MCF 10A (cell line): ENCODE measurements around the gene CAMTA1. TPM values are rescaled to one million over a fixed set of nuclear protein-coding genes. Genes with fewer than 3 reads are reported as not detected.

Source experiments
- BruUV-seq: library from RNA; stranded (reverse); fragments of 400-500 nt; replicated peaks from 2 replicates; lab custom pipeline; 2021; lab: Mats Ljungman, UMichigan
- CTCF ChIA-PET: fragments of 300-600 bp; sonication (Branson Sonifier 250); formaldehyde crosslinking; extraction: SDS; loops from one replicate; lab custom pipeline; 2021; ENCODE audit warnings: antibody characterized with exemption, inconsistent platforms; lab: Yijun Ruan, JAX
- POLR2A ChIA-PET: fragments of 300-600, 350-650 bp; sonication (Branson Sonifier 250); formaldehyde crosslinking; extraction: SDS; loops from one replicate; lab custom pipeline; 2020; ENCODE audit warnings: antibody characterized with exemption, inconsistent platforms; lab: Yijun Ruan, JAX
- DNase-seq: peaks from one replicate; pipeline ENCODE4 v3.0.0-alpha.2; 2018; ENCODE audit not compliant: unreplicated experiment
- H3K27ac Mint-ChIP-seq: one replicate; pipeline ENCODE4 v1.8.0; 2022; ENCODE audit warnings: mild to moderate bottlenecking, low read depth, mixed read lengths; ENCODE audit not compliant: unreplicated experiment
- H3K27me3 Mint-ChIP-seq: one replicate; pipeline ENCODE4 v1.8.0; 2022; ENCODE audit warnings: mixed read lengths; ENCODE audit not compliant: insufficient read depth, unreplicated experiment
- H3K36me3 Mint-ChIP-seq: one replicate; pipeline ENCODE4 v1.8.0; 2022; ENCODE audit warnings: mild to moderate bottlenecking, moderate library complexity, mixed read lengths; ENCODE audit not compliant: insufficient read depth, unreplicated experiment
- H3K4me1 Mint-ChIP-seq: one replicate; pipeline ENCODE4 v1.8.0; 2022; ENCODE audit warnings: mixed read lengths; ENCODE audit not compliant: insufficient read depth, unreplicated experiment
- H3K4me3 Mint-ChIP-seq: one replicate; pipeline ENCODE4 v1.8.0; 2022; ENCODE audit warnings: mild to moderate bottlenecking, moderate library complexity, mixed read lengths; ENCODE audit not compliant: unreplicated experiment
- H3K9me3 Mint-ChIP-seq: one replicate; pipeline ENCODE4 v1.8.0; 2022; ENCODE audit warnings: mixed read lengths; ENCODE audit not compliant: unreplicated experiment
- intact Hi-C: fragments of 100-400 bp; cut with micrococcal nuclease; formaldehyde crosslinking; loops from 2 replicates; pipeline ENCODE4 v1.14.1; 2022
- total RNA-seq: library from RNA; stranded (reverse); gene quantifications from 2 replicates; pipeline ENCODE4 v1.2.3, GENCODE V29; 2022
- TF ChIP-seq, protein P1 (sequence below): fragments of 200-600 bp; IDR thresholded peaks from one replicate; pipeline ENCODE4 v1.8.0; 2022; ENCODE audit warnings: antibody characterized with exemption, mild to moderate bottlenecking; ENCODE audit not compliant: unreplicated experiment

CAMTA1 gene
- total RNA-seq, 1 experiment from 2014 or later, result 74.1 TPM

DNA sequence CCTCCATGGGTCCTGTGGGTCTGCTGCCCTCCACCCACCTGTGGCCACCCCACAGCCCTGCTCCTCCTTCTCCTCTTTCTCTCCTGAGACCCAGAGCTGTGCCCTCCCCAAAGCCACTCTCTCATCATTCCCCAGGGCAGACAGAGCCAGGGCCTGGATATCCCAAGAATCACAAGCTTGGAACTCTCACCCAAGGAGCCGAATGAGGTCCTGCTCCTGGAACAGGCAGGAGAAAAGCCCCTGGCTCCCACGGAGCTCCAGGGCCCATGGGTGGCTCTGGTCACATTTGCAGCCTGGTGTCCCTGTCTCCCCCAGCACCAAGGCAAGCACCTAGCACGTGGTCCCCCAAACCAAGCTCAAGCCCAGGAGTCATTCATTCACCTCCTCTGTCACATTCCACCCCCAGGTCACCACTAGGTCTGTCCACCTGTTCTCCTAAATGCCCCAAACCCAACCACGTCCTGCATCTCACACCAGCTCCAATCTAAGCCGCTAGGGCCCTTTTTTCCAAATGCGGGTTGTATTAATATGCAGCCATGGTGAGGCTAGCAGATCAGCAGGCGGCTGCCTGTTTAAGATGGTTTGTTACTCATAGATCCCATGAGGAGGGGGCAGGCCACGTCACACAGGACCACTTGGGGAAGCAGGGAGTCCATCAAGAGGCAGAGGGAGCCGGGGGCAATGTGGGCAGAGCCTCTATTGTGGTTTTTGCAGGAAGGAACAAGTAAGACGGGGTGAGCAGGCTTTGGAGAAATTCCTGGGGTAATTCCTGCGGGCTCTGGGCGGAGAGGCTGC lies 770.3 kb downstream of the CAMTA1 start:
- no peaks in the 10 kb centered on the region for H3K9me3 Mint-ChIP-seq
- H3K4me1 Mint-ChIP-seq, result peaks cover 4% of the 10 kb centered on the region
- TF ChIP-seq, protein P1, sequence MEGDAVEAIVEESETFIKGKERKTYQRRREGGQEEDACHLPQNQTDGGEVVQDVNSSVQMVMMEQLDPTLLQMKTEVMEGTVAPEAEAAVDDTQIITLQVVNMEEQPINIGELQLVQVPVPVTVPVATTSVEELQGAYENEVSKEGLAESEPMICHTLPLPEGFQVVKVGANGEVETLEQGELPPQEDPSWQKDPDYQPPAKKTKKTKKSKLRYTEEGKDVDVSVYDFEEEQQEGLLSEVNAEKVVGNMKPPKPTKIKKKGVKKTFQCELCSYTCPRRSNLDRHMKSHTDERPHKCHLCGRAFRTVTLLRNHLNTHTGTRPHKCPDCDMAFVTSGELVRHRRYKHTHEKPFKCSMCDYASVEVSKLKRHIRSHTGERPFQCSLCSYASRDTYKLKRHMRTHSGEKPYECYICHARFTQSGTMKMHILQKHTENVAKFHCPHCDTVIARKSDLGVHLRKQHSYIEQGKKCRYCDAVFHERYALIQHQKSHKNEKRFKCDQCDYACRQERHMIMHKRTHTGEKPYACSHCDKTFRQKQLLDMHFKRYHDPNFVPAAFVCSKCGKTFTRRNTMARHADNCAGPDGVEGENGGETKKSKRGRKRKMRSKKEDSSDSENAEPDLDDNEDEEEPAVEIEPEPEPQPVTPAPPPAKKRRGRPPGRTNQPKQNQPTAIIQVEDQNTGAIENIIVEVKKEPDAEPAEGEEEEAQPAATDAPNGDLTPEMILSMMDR, result no peak
- BruUV-seq, result no TSS peak
- no peak for DNase-seq
- no peaks in the 10 kb centered on the region for H3K36me3 Mint-ChIP-seq
- ChIA-PET POLR2A (no interaction called here), CTCF (interaction anchor here (0.7 to 0.8 kb wide), 2 partner anchors 15 to 307 kb away, joined by 3 read pairs; no protein-coding TSS in a partner anchor)
- intact Hi-C loops, result no loop called here
- no peak overlapping the region for H3K27ac Mint-ChIP-seq
- no peaks in the 10 kb centered on the region for H3K27me3 Mint-ChIP-seq
- H3K4me3 Mint-ChIP-seq, result no peak overlapping the region

DNA sequence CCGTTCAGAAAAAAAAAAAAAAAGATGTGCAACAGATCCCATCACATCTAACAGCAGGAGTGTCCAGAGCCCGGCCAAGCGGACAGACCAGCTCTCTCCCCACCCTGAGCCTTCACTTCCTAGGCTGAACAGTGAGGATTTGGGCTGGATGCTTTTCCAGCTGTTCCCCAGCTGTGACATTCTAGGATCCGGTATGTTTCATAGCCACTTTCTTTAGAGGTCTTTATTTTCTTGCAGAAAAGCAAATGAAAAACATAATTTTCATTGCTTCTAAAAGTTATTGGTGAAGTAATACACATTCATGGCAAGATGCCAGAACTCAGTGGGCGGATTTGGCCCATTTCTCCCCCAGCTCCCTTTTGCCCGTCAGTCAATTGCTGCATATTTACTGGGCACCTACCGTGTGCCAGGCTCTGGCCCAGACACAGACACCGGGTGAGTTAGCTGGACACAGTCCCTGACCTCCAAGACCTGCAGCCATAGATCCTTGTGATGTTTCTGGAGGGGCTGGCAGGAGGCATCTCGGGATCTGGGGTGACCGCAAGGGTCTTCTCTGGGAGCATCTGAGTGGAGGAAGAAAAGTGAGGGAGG lies 772.1 kb downstream of the CAMTA1 start:
- Mint-ChIP-seq H3K9me3 (no peaks in the 10 kb centered on the region), H3K27ac (no peak overlapping the region), H3K4me3 (no peak overlapping the region), H3K27me3 (no peaks in the 10 kb centered on the region), H3K36me3 (no peaks in the 10 kb centered on the region), H3K4me1 (no peaks in the 10 kb centered on the region)
- ChIA-PET POLR2A (no interaction called here), CTCF (interaction anchor here (0.7 kb wide), 1 partner anchor 8 kb away, joined by 4 read pairs; no protein-coding TSS in a partner anchor)
- BruUV-seq, result no TSS peak
- TF ChIP-seq, protein P1, result no peak
- intact Hi-C loops, result no loop called here
- no peak for DNase-seq

DNA sequence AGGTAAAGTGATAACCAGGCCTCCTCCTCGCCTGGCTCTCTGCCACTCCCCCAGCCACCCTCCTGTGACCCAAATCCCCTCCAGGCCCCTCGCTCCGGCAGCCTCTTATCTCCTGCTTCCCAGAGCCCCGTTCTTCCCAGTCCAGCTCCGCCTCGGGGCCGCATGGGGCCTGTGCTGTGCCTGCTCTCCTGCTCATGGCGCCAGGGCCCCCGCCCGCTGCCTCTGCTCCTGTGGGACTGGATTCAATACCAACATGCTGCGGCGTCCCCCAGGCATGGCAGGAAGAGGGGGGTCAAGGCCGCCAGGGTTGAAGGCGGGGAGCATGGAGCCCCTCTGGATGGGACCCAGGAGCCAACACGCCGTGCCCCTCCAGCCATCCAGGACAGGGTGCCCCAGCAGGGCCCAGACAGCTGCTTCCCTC lies 772.8 kb downstream of the CAMTA1 start:
- H3K27me3 Mint-ChIP-seq, result no peaks in the 10 kb centered on the region
- POLR2A ChIA-PET, result no interaction called here
- intact Hi-C loops, result no loop called here
- no peaks in the 10 kb centered on the region for H3K36me3 Mint-ChIP-seq
- no peak for DNase-seq
- TF ChIP-seq, protein P1, result no peak
- CTCF ChIA-PET, result interaction anchor here (0.7 kb wide), 1 partner anchor 337 kb away, joined by 4 read pairs; no protein-coding TSS in a partner anchor
- no TSS peak for BruUV-seq
- no peaks in the 10 kb centered on the region for H3K4me1 Mint-ChIP-seq
- H3K9me3 Mint-ChIP-seq, result no peaks in the 10 kb centered on the region
- H3K27ac Mint-ChIP-seq, result no peak overlapping the region
- no peak overlapping the region for H3K4me3 Mint-ChIP-seq

DNA sequence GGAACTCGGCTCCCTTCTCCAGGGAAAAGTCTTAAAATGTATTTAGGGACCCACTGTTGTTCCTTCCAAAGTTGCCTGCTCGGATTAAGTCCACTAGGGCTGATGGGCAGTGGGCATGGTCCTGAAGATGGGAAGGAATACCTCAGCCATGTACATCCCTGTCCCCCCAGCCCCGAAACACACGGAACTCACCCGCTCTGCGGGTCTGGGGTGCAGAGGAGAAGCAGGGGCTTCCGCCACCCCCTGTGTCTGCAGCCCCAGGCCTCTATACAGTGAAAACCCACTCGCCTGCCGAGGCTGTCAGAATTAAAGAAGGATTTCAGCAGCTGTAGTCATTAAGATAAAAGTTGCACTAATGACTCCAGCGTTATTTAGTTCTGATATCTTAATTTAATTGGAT lies 773.2 kb downstream of the CAMTA1 start:
- Mint-ChIP-seq H3K9me3 (no peaks in the 10 kb centered on the region), H3K27me3 (no peaks in the 10 kb centered on the region), H3K4me1 (no peaks in the 10 kb centered on the region), H3K27ac (no peak overlapping the region), H3K36me3 (no peaks in the 10 kb centered on the region), H3K4me3 (no peak overlapping the region)
- TF ChIP-seq, protein P1, result no peak
- POLR2A ChIA-PET, result no interaction called here
- intact Hi-C loops, result no loop called here
- no TSS peak for BruUV-seq
- DNase-seq, result no peak
- CTCF ChIA-PET, result interaction anchor here (0.7 kb wide), 1 partner anchor 338 kb away, joined by 4 read pairs; no protein-coding TSS in a partner anchor
